Measurements from ENCODE around the gene ARID3B. TPM values are rescaled to one million over a fixed set of nuclear protein-coding genes. Genes with fewer than 3 reads are reported as not detected.

Gene ARID3B
- total and polyA plus RNA-seq, 9 donors = 1.2 to 4.9 (median 2.7) TPM

DNA sequence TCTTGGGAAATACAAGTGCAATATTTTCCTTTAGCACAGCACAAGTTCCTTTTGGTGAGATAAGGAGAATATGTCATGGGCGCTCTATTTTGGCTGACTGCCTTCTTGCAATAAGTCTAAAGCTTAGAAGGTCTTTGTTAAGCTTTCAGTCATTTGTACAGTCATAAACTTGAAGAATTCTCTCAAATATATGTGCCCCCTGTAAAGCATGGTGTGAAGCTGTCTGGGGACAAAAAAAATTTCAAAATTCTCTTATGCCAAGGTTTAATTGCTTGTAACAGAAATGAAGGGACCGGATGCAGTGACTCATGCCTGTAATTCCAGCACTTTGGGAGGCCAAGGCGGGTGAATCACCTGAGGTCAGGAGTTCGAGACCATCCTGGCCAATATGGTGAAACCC is 21.7 kb upstream of the ARID3B start:
- no peaks in the 10 kb centered on the region for H3K4me1 ChIP-seq (ENCODE audit: insufficient read depth)
- H3K4me3 ChIP-seq = no peak overlapping the region
- no peaks in the 10 kb centered on the region for H3K9me3 ChIP-seq
- H3K27ac ChIP-seq = no peak overlapping the region
- WGBS, 3 donors = 81 to 83% (median 81%) methylated on average over 4 of the region's 4 CpGs
- H3K27me3 ChIP-seq = no peaks in the 10 kb centered on the region
- TF ChIP-seq POLR2A (IDR thresholded peaks at IDR 0.05) (no peak), CTCF (IDR thresholded peaks at IDR 0.05) (no peak), EP300 (IDR thresholded peaks at IDR 0.05) (no peak)
- intact Hi-C loops (cut with DNase I) = no loop called here
- no peaks in the 10 kb centered on the region for H3K36me3 ChIP-seq
- no peak for DNase-seq

DNA sequence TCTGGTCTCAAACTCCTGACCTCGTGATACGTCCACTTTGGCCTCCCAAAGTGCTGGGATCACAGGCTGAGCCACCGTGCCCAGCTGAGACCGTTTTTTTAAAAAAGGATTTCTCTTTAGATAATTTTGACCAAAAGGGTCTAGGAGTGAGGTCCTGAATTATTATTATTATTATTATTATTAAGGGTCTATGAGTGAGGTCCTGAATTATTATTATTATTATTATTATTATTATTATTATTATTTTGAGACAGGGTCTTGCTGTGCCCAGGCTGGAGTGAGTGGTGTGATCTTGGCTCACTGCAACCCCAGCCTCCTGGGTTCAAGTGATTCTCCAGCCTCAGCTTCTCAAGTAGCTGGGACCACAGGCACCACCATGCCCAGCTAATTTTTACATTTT is 20.6 kb upstream of the ARID3B start:
- Histone ChIP-seq H3K36me3 (no peaks in the 10 kb centered on the region), H3K4me3 (no peak overlapping the region), H3K27ac (no peak overlapping the region), H3K4me1 (ENCODE audit: insufficient read depth) (no peaks in the 10 kb centered on the region), H3K27me3 (no peaks in the 10 kb centered on the region), H3K9me3 (no peaks in the 10 kb centered on the region)
- intact Hi-C loops (cut with DNase I) = no loop called here
- no peak for TF ChIP-seq EP300 (IDR thresholded peaks at IDR 0.05)
- no peak for TF ChIP-seq CTCF (IDR thresholded peaks at IDR 0.05)
- TF ChIP-seq POLR2A (IDR thresholded peaks at IDR 0.05) = no peak
- DNase-seq = no peak
- 91 to 95% (median 93%) methylated on average over 4 of the region's 4 CpGs for WGBS, 3 donors

- H3K36me3 ChIP-seq = no peaks in the 10 kb centered on the region
- no peak for DNase-seq
- no peak overlapping the region for H3K4me3 ChIP-seq
- H3K27ac ChIP-seq = no peak overlapping the region
- no peaks in the 10 kb centered on the region for H3K9me3 ChIP-seq
- no peak for TF ChIP-seq EP300 (IDR thresholded peaks at IDR 0.05)
- TF ChIP-seq CTCF (IDR thresholded peaks at IDR 0.05) = no peak
- no peak for TF ChIP-seq POLR2A (IDR thresholded peaks at IDR 0.05)
- no peaks in the 10 kb centered on the region for H3K27me3 ChIP-seq
- H3K4me1 ChIP-seq (ENCODE audit: insufficient read depth) = no peaks in the 10 kb centered on the region
- intact Hi-C loops (cut with DNase I) = no loop called here
Observed at GRCh38 chr15:74523982-74524381, 17.0 kb upstream of the ARID3B start.

GRCh38 chr15:74525309-74525708 is 15.7 kb upstream of the ARID3B start:
- WGBS, 3 donors = 25 to 37% (median 34%) methylated on average over 1 of the region's 1 CpG
- intact Hi-C loops (cut with DNase I) = no loop called here
- no peaks in the 10 kb centered on the region for H3K36me3 ChIP-seq
- H3K27me3 ChIP-seq = no peaks in the 10 kb centered on the region
- no peaks in the 10 kb centered on the region for H3K9me3 ChIP-seq
- TF ChIP-seq EP300 (IDR thresholded peaks at IDR 0.05) (no peak), CTCF (IDR thresholded peaks at IDR 0.05) (no peak), POLR2A (IDR thresholded peaks at IDR 0.05) (no peak)
- no peak overlapping the region for H3K27ac ChIP-seq
- no peak overlapping the region for H3K4me3 ChIP-seq
- no peaks in the 10 kb centered on the region for H3K4me1 ChIP-seq (ENCODE audit: insufficient read depth)
- no peak for DNase-seq

DNA sequence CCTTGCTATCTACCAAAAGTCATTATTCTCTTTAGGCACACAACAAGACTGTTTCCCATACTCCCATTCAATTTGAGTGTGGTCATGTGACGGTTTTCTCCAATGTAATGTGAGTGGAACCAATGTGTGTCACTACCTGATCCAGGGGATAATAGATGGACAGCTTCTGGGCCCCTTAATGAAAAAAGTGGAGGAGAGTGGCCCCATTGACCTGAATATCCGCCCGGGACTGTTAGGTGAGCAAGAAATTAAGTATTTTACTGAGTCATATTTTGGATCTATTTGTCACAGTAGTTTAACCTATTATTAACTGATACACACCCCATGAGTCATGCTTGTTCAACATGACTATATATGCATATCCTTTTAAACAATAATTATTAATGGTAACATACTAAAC is 15.1 kb upstream of the ARID3B start:
- DNase-seq = no peak
- Histone ChIP-seq H3K9me3 (no peaks in the 10 kb centered on the region), H3K36me3 (no peaks in the 10 kb centered on the region), H3K4me3 (no peak overlapping the region), H3K27me3 (no peaks in the 10 kb centered on the region), H3K4me1 (ENCODE audit: insufficient read depth) (no peaks in the 10 kb centered on the region), H3K27ac (no peak overlapping the region)
- WGBS, 3 donors = 38 to 50% (median 42%) methylated on average over 3 of the region's 3 CpGs
- TF ChIP-seq POLR2A (IDR thresholded peaks at IDR 0.05) (no peak), CTCF (IDR thresholded peaks at IDR 0.05) (no peak), EP300 (IDR thresholded peaks at IDR 0.05) (no peak)
- intact Hi-C loops (cut with DNase I) = no loop called here
